HepG2 (cell line): ENCODE results near the gene EXOC7. TPM values are rescaled to one million over a fixed set of nuclear protein-coding genes. Genes with fewer than 3 reads are reported as not detected.
A peak's percentile ranks its signal among the peaks of the same experiment; 100 is the strongest.

ENCODE experiments used
- BORCS8-MEF2B ChIP-seq: sonication (generic); formaldehyde crosslinking; IDR thresholded peaks from 2 replicates; pipeline ENCODE4 v1.8.0; 2022; ENCODE audit warnings: mild to moderate bottlenecking, missing genetic modification reagents
- HMGXB3 ChIP-seq: sonication (generic); formaldehyde crosslinking; IDR thresholded peaks from 2 replicates; pipeline ENCODE4 v1.4.0; 2020; ENCODE audit warnings: missing genetic modification reagents, borderline replicate concordance
- IKZF5 ChIP-seq: IDR thresholded peaks from 2 replicates; pipeline ENCODE4 v1.6.1; 2018; ENCODE audit warnings: missing genetic modification reagents, mild to moderate bottlenecking, missing compliant biosample characterization
- LRRFIP1 ChIP-seq: sonication (generic); formaldehyde crosslinking; conservative IDR thresholded peaks from 2 replicates; pipeline ENCODE4 v1.4.0; 2020; ENCODE audit warnings: missing genetic modification reagents
- PATZ1 ChIP-seq: sonication (generic); formaldehyde crosslinking; IDR thresholded peaks from 2 replicates; pipeline ENCODE4 v1.4.0; 2020; ENCODE audit warnings: missing genetic modification reagents
- THRA ChIP-seq: sonication (generic); formaldehyde crosslinking; IDR thresholded peaks from 2 replicates; pipeline ENCODE4 v1.4.0; 2020; ENCODE audit warnings: missing genetic modification reagents, borderline replicate concordance
- ZNF17 ChIP-seq: sonication (generic); formaldehyde crosslinking; IDR thresholded peaks from 2 replicates; pipeline ENCODE4 v1.5.0; 2020; ENCODE audit warnings: mild to moderate bottlenecking, missing genetic modification reagents
- ZNF451 ChIP-seq: sonication (generic); formaldehyde crosslinking; IDR thresholded peaks from 2 replicates; pipeline ENCODE4 v1.5.0; 2020; ENCODE audit warnings: mild to moderate bottlenecking, missing genetic modification reagents
- ZNF547 ChIP-seq: sonication (generic); formaldehyde crosslinking; IDR thresholded peaks from 2 replicates; pipeline ENCODE4 v1.5.1; 2020; ENCODE audit warnings: mild to moderate bottlenecking, missing genetic modification reagents
- ZNF704 ChIP-seq: sonication (generic); formaldehyde crosslinking; IDR thresholded peaks from 2 replicates; pipeline ENCODE4 v1.8.1; 2023; ENCODE audit warnings: mild to moderate bottlenecking, inconsistent platforms, moderate library complexity, missing genetic modification reagents, borderline replicate concordance
- ZNF746 ChIP-seq: sonication (generic); formaldehyde crosslinking; IDR thresholded peaks from 2 replicates; pipeline ENCODE4 v1.8.0; 2022; ENCODE audit warnings: mild to moderate bottlenecking, missing genetic modification reagents
- ZSCAN9 ChIP-seq: IDR thresholded peaks from 2 replicates; pipeline ENCODE4 v1.6.1; 2016; ENCODE audit warnings: borderline replicate concordance
- polyA plus RNA-seq, 8 experiments: library from polyadenylated mRNA; depleted of rRNA in 3 of 8; stranded (reverse) in 7 of 8; unstranded in 1 of 8; fragments of >200 nt; fragmentation: Illumina TruSeq in 4 of 8; extraction: Trizol in 4 of 8; gene quantifications; 2 replicates each; pipeline versions ENCODE4 v1.2.1 to v1.2.3, GENCODE V29; 2011 to 2016; ENCODE audit warnings: low read depth in 4 of 8, missing spikeins in 1 of 8, mixed read lengths in 1 of 8; ENCODE audit not compliant: insufficient read depth in 1 of 8
- total RNA-seq, 5 experiments: library from RNA; depleted of rRNA; stranded (reverse); fragments of >200 nt; fragmentation: Illumina TruSeq; extraction: Trizol; gene quantifications; 2 replicates each; pipeline ENCODE4 v1.2.3, GENCODE V29; 2016; ENCODE audit warnings: low read depth in 1 of 5

The EXOC7 gene
- total and polyA plus RNA-seq, 2 of the 13 experiments (the other 11 are each of a cell fraction or from before 2014, with no cell fraction given), result 86.9 to 116 TPM

GRCh38 chr17:76141212-76142038, 37.8 kb upstream of the EXOC7 start, which contains the start of gene FOXJ1 (continued):
- TF ChIP-seq HMGXB3 (CRISPR knock-in tag), result 0 out of 2 replicates have a peak, but pooled peaks have one; percentile 50
- TF ChIP-seq ZNF547 (CRISPR knock-in tag), result peak; percentile 45; the same call in 1 of the 2 replicates
- TF ChIP-seq PATZ1 (CRISPR knock-in tag), result peak; percentile 63
- peak; percentile 77; the same call in 1 of the 2 replicates for TF ChIP-seq ZNF704 (CRISPR knock-in tag)
- TF ChIP-seq ZNF451, result no peak
- TF ChIP-seq IKZF5 (CRISPR knock-in tag), result peak; percentile 46; the same call in 1 of the 2 replicates
- TF ChIP-seq ZSCAN9 (CRISPR knock-in tag), result 0 out of 2 replicates have a peak, but pooled peaks have one; percentile 11
- no peak for TF ChIP-seq LRRFIP1 (CRISPR knock-in tag)
- peak; percentile 52; the same call in 1 of the 2 replicates for TF ChIP-seq THRA (CRISPR knock-in tag)
- TF ChIP-seq BORCS8-MEF2B (CRISPR knock-in tag), result 0 out of 2 replicates have a peak, but pooled peaks have one; percentile 33
- no peak for TF ChIP-seq ZNF17
- peak; percentile 67; the same call in 1 of the 2 replicates for TF ChIP-seq ZNF746 (CRISPR knock-in tag)
